CD4-positive, alpha-beta T cell treated with Interleukin-2 at 100 ng/mL for 4 hours (primary cell): ENCODE measurements around the gene CACNA1C.

Experiments used
- DNase-seq: peaks from one replicate; pipeline ENCODE4 v3.0.0-alpha.2; 2020; ENCODE audit warnings: low spot score

CACNA1C gene

GRCh38 chr12:2171672-2172426, 119.1 kb downstream of the CACNA1C start:
- DNase-seq: no peak

GRCh38 chr12:2172491-2173214, 119.9 kb downstream of the CACNA1C start:
- DNase-seq: no peak

DNA sequence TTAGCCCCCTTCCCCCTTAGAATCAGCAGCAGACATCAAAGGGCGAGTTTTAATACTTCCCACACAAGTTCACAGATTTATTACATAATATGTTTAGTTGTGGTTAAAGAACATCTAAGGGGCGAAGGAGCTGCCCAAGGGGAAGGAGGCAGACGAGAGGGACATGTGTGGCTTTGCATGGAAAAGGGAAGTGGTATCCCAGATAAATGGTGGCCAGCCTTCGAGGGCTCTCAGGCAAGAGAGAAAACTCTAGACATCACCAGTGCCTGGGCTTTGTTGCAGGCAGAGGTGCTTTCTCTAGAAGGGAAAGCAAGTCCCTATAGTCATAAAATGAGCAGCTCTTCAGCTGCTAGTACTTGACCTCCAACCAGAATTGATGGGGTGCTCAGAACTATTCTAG, 121.2 kb downstream of the CACNA1C start:
- DNase-seq: no peak

- DNase-seq: no peak
These were observed 124.2 kb downstream of the CACNA1C start for GRCh38 chr12:2177003-2177402.

- no peak for DNase-seq
These were observed 125.0 kb downstream of the CACNA1C start for GRCh38 chr12:2177751-2178150.

GRCh38 chr12:2179058-2179457, 126.3 kb downstream of the CACNA1C start:
- no peak for DNase-seq

DNA sequence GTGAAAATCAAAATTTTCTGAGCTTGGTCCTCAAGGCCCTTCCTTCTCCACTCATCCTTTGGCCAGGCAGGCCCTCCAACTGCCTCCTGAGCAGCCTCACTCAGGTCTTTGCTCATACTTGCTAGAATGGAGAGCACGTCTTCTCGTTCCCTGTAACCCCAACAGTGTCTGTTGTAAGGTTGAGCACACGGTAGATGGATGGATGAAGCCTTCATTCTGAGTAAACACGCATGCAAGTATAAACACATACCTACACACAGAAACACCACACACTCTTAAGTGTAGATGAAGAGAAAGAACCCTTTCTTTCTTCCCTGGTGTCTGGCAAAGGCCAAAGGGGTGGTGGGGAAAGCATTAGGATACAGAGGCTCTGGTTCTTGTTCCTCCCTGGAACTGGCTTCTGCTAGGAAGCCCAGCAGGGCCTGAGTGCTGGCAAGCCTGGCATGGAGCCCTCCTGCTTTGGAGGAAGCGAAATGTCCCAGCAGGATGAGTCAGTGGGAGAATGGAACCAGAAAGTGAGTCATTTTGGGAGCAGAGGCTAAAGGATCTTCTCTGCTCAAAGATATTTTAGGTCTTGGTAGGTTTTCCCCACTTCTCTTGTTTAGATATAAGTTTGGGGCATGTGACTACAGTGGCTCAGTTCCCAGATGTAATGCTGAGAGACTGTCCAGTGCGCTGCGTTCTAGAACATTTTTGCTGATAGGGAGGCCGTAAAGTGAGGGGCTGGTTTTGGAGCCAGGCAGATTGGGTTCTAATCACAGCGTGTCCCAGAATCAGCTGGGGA, 127.4 kb downstream of the CACNA1C start:
- DNase-seq: no peak

DNA sequence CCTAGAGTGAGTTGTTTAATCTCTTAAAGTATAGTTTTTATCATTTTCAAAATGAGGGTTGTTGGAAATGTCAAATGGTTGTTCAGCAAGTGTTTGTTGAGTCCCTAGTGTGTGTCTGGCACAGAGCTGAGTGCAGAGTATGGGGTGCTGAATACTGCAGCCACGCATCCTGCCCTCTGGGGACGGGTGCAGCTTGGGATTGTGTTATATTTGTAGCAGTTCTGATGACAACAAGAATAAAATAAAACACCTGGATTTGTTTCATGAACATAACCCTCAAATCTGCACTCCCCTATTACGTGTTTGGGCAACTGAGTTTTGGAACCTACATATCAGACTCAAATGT, 127.9 kb downstream of the CACNA1C start:
- no peak for DNase-seq

- DNase-seq: no peak
These were observed 131.1 kb downstream of the CACNA1C start for GRCh38 chr12:2183556-2184541.

- DNase-seq: no peak
These were observed 133.1 kb downstream of the CACNA1C start for GRCh38 chr12:2185751-2186341.

DNA sequence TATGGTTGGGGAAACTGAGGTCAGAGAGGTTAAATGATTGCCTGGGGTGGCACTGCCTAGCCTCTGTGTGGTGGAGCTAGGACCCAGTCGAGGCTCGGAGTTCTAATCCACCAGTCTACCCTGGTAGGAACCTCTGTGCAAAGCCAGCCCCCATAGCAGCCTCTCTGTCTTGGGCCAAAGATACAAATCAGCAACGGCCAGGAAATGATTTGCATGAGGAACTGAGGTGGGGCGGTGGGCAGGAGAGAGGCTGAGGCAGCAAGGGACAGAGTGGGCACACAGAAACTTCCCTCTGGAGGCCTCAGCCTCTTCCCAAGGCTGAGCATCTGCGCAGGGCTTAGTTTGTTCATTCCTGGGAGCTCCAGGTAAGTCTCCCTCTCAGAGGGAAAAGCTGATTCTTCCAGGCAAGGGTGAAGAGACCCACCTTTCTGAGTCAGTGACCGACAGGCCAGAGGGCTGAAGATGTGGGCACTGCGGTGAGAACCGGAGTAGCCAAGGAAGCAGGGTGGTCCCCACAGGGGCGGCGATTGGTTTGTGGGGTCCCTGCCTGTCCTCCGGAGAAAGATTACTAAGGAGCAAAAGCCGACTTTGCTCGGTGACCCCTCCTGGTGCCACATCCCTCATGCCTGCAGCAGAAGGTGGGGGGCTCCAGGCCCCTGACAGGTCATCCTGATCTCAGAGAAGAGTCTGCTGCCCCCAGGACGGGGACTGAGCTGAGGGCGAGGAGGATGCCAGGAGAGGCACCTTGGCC, 134.6 kb downstream of the CACNA1C start:
- no peak for DNase-seq

GRCh38 chr12:2190085-2190484, 137.3 kb downstream of the CACNA1C start:
- no peak for DNase-seq

GRCh38 chr12:2190896-2191533, 138.2 kb downstream of the CACNA1C start:
- no peak for DNase-seq

GRCh38 chr12:2191534-2192153, 138.9 kb downstream of the CACNA1C start:
- DNase-seq: no peak

DNA sequence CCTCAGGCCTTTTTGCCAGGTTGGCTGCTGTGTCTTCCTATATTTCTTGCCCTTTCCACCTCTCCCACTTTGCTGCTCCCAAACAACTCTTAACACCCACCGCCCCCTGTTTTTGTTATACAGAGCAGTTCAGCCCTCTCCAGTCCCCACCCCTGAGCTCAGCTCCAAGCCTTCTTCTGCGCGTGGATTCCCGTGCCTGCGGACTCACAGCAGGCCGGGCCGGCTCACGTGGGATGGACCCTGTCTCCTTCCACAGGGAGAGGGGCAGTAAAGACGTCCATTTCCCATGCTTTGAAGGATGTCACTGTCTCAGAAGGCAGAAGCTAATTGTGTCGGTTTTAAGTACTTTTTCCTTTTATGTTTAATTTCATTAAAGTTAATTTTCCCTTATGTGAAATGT, 139.4 kb downstream of the CACNA1C start:
- no peak for DNase-seq

- no peak for DNase-seq
These were observed 141.3 kb downstream of the CACNA1C start for GRCh38 chr12:2194060-2194459.

DNA sequence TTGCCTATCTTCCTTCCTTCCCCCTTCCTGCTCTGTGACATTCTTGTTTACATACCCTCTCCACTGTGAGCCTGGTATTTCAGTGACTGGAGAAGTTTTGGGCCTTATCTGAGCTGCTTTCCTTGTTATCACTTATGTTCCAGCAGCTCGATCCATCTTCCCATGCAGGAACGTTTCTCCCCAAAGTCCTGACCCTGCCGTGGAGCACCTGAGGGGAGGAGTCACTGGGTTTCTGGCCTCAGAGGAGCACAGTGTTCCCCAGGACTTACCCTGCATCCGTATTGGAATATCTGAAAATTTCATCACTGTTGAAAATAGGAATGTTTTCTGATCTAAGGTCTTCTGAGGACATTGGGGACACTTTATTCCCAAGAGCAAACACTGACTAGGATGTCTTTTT, 141.8 kb downstream of the CACNA1C start:
- DNase-seq: no peak

DNA sequence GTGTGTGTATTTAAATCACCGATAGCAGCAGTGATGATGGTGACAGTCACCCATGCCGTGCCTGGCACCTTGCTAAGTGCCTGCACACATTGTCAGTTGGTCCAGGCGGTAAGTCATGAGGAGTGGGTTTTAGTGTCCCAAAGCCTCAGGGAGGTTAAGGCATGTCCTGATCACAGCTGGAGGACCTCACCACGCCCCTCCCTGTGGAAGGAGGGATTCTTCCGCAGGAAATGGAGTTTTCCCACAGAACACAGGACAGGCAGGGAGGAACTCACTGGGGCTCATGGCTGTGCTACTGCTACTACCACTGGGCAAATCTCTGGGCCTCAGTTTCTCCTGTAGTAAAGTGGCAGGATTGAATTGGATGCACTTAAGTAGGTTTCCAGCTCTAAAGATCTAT, 142.3 kb downstream of the CACNA1C start:
- DNase-seq: no peak

DNA sequence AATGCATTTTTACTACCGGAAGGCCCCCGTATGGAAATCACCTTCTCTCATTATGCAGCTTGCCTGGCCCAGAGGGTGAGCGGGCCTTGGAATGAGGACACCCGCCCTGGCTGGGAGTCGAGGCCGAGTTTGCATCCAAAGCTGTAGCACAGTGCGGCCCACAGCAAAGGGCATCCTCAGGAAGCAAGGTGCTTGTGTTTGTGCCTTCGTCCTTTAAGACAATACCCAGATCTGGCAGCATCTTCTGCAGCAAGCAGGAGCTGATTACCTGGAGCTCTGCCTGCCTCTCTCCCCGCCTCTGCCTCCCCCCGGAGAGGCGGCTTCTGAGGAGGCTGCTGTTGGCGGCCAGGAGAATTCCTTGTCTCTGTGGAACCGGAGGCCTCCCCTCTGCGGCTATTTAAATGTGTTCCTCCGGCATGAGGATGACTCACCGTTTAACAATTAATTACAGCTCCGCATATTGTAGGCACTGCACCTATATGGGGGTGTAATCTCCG, 145.3 kb downstream of the CACNA1C start:
- no peak for DNase-seq
